Raji (cell line): ENCODE results near the gene SUSD1.

Experiments used
- POLR2A ChIP-seq: IDR thresholded peaks from 2 replicates; pipeline ENCODE4 v1.6.1; 2011; ENCODE audit warnings: low read depth, low read length, control low read depth; ENCODE audit not compliant: insufficient read depth

The SUSD1 gene

GRCh38 chr9:112180387-112180881, 5.3 kb upstream of the SUSD1 start:
- TF ChIP-seq POLR2A = no peak

- no peak for TF ChIP-seq POLR2A
Measured at GRCh38 chr9:112179816-112180215, 4.7 kb upstream of the SUSD1 start.

GRCh38 chr9:112176524-112176923, 1.4 kb upstream of the SUSD1 start:
- TF ChIP-seq POLR2A = no peak

- TF ChIP-seq POLR2A = no peak
Measured at GRCh38 chr9:112175796-112176315, 759 bp upstream of the SUSD1 start.

- no peak for TF ChIP-seq POLR2A
Measured at GRCh38 chr9:112174222-112174964, 704 bp downstream of the SUSD1 start.

GRCh38 chr9:112173489-112174221, 1.4 kb downstream of the SUSD1 start:
- TF ChIP-seq POLR2A = no peak

- no peak for TF ChIP-seq POLR2A
Measured at GRCh38 chr9:112170968-112171367, 4.1 kb downstream of the SUSD1 start.

- no peak for TF ChIP-seq POLR2A
Measured at GRCh38 chr9:112170235-112170634, 4.9 kb downstream of the SUSD1 start.

GRCh38 chr9:112169368-112169767, 5.7 kb downstream of the SUSD1 start:
- no peak for TF ChIP-seq POLR2A

GRCh38 chr9:112168197-112168596, 6.9 kb downstream of the SUSD1 start:
- no peak for TF ChIP-seq POLR2A

- TF ChIP-seq POLR2A = no peak
Measured at GRCh38 chr9:112166176-112167140, 8.6 kb downstream of the SUSD1 start.

GRCh38 chr9:112162621-112163413, 12.3 kb downstream of the SUSD1 start:
- TF ChIP-seq POLR2A = no peak

GRCh38 chr9:112159781-112160180, 15.3 kb downstream of the SUSD1 start:
- TF ChIP-seq POLR2A = no peak
